ENCODE results near the gene TSPAN5.

DNA sequence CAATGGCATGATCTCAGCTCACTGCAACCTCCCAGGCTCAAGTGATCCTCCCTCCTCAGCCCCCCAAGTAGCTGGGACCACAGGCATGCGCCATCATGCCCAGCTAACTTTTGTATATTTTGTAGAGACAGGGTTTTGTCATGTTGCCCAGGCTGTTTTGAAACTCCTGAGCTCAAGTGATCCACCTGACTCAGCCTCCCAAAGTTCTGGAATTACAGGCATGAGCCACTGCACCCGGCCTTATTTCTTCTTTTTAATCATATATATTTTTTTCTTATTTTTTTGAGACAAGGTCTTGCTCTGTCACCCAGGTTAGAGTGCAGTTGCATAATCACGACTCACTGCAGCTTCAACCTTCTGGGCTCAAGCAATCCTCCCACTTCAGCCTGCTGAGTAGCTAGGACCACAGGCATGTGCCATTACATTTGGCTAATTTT is 184.0 kb downstream of the TSPAN5 start:
- TF ChIP-seq, protein P1, sequence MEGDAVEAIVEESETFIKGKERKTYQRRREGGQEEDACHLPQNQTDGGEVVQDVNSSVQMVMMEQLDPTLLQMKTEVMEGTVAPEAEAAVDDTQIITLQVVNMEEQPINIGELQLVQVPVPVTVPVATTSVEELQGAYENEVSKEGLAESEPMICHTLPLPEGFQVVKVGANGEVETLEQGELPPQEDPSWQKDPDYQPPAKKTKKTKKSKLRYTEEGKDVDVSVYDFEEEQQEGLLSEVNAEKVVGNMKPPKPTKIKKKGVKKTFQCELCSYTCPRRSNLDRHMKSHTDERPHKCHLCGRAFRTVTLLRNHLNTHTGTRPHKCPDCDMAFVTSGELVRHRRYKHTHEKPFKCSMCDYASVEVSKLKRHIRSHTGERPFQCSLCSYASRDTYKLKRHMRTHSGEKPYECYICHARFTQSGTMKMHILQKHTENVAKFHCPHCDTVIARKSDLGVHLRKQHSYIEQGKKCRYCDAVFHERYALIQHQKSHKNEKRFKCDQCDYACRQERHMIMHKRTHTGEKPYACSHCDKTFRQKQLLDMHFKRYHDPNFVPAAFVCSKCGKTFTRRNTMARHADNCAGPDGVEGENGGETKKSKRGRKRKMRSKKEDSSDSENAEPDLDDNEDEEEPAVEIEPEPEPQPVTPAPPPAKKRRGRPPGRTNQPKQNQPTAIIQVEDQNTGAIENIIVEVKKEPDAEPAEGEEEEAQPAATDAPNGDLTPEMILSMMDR (optimal IDR thresholded peaks at IDR 0.05 in 1 of 3, IDR thresholded peaks at IDR 0.05 in 1 of 3, conservative IDR thresholded peaks at IDR 0.05 in 1 of 3; ENCODE audit: extremely low read depth in 1 of 3, insufficient read depth in 2 of 3, low read length in 3 of 3), result no peak
- TF ChIP-seq EZH2 (IDR thresholded peaks at IDR 0.05; ENCODE audit: low read length), result no peak
